AG09309 (cell line): ENCODE results near the gene PTMS.

ENCODE experiments used
- DNase-seq: peaks from one replicate; pipeline ENCODE4 v3.0.0-alpha.2; 2010; ENCODE audit warnings: low read depth
- H3K4me3 ChIP-seq: 2 replicates; pipeline ENCODE4 v1.5.1; 2011; ENCODE audit warnings: mild to moderate bottlenecking, low read depth, low read length, moderate library complexity; ENCODE audit not compliant: control insufficient read depth
- CTCF ChIP-seq: IDR thresholded peaks from 2 replicates; pipeline ENCODE4 v1.5.1; 2011; ENCODE audit warnings: mild to moderate bottlenecking, low read depth, low read length, inconsistent platforms; ENCODE audit not compliant: insufficient read depth, control insufficient read depth; ENCODE audit errors: missing control alignments

PTMS gene

GRCh38 chr12:6799147-6799546, 33.0 kb downstream of the PTMS start:
- TF ChIP-seq CTCF, result no peak
- no peak for DNase-seq
- H3K4me3 ChIP-seq, result no peak overlapping the region

- no peak for TF ChIP-seq CTCF
These were observed 41.0 kb downstream of the PTMS start for GRCh38 chr12:6807170-6807569.

DNA sequence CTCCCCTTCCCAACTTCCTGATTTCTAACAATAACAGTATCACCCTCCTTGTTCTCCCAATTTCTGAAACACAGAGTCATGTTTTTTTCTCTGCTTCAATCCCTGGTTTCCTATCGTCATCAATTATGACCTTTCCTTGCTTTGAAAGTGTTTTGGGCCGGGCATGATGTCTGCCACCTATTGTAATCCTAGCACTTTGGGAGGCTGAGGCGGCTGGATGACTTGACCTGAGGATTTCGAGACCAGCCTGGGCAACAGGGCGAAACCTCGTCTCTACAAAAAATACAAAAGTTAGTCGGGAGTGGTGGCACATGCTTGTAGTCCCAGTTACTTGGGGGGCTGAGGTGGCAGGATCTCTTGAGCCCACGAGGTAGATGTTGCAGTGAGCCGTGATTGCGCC, 42.9 kb downstream of the PTMS start:
- no peak for DNase-seq
- H3K4me3 ChIP-seq, result no peak overlapping the region
- TF ChIP-seq CTCF, result no peak

More at GRCh38 chr12:6807170-6807569, 41.0 kb downstream of the PTMS start:
- no peak for DNase-seq
- no peak overlapping the region for H3K4me3 ChIP-seq

DNA sequence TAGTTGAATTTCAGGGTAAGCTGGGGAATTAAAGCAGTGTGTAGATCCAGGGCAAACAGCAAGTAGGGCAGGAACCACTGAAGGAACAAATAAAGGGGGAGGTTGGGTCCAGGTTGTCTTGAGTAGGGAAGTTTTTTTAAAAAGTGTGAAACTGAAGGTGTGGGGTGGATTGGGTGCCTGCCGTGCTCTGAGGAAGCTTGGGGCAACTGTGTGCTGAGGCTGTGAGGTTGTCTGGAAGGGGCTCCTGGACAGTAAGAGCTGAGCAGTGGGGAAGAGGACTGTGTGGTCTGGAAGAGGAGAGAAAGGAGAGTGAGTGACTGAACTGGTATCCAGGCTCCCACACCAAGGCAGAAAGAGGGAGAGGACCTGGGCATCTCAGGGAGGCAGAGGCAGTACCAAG, 44.6 kb downstream of the PTMS start:
- DNase-seq, result no peak
- TF ChIP-seq CTCF, result no peak
- no peak overlapping the region for H3K4me3 ChIP-seq

DNA sequence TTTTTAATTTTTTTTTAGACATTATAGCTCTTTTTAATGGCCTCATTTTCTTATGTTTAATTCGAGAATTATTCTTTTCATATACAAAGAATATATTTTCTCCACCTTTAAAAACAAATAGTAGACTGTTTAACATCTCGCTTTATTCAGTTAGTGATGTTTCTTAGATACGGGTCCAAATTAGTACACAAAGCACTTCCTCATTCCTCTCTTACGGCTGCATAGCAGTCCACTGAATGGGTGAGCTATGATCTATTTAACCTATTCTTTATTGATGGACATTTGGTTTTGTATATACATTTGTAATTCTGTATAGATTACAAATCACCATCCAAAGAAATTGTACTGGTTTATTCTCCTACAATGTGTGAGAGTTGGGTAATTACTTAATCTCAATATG, 47.2 kb downstream of the PTMS start:
- no peak overlapping the region for H3K4me3 ChIP-seq
- no peak for DNase-seq
- no peak for TF ChIP-seq CTCF

DNA sequence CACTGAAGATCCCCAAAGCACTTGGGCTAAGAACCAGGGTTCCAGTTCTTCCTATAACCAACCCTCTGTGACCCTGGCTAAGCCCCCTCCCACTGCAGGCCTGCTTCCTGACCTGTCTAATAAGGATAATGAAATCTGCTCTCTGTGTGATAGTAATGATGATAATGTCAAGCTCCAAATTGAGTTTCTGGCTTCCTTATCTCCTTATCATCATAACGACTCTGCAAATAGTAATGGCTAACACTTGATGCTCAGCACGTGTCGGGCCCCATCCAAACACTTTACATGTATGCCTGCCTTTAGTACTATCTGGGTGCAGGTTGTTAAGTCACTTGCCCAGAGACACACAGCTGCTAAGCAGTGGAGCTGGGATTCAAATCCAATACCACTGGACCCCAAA, 50.4 kb downstream of the PTMS start:
- TF ChIP-seq CTCF, result no peak
- no peak overlapping the region for H3K4me3 ChIP-seq
- DNase-seq, result no peak

DNA sequence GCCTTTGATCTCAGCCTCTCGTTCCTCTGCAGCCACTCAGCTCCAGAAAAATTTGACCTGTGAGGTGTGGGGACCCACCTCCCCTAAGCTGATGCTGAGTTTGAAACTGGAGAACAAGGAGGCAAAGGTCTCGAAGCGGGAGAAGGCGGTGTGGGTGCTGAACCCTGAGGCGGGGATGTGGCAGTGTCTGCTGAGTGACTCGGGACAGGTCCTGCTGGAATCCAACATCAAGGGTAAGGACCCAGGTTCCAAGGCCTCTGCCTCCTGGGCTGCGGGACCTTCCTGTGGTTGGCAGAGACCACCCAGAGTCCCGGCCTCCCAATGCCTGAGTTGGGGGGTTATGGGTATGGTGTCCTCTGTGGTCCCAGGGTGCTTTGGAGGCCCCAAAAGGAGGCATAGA, 50.9 kb downstream of the PTMS start:
- no peak for TF ChIP-seq CTCF
- no peak for DNase-seq
- H3K4me3 ChIP-seq, result no peak overlapping the region
